ENCODE data around the gene PUM2.
"Not testable (repeated sequence)": the region's sequence is repeated elsewhere in the genome, so short reads cannot be mapped to it uniquely, and the experiment has no call there.

Gene PUM2

GRCh38 chr2:20378891-20379519 lies 28.4 kb upstream of the PUM2 start:
- in situ Hi-C loops (cut with MboI; ENCODE audit: low sequenced_read_pairs, unreplicated experiment): no loop called here
- DNase-seq (ENCODE audit: low spot score): peak; percentile 45
- peak; percentile 51 for TF ChIP-seq CTCF (IDR thresholded peaks at IDR 0.05; ENCODE audit: borderline replicate concordance, control extremely low read depth, extremely low read depth, insufficient read depth, missing control alignments)

- in situ Hi-C loops (cut with MboI; ENCODE audit: low sequenced_read_pairs, unreplicated experiment): no loop called here
- no peak for DNase-seq (ENCODE audit: low spot score)
- TF ChIP-seq CTCF (IDR thresholded peaks at IDR 0.05; ENCODE audit: borderline replicate concordance, control extremely low read depth, extremely low read depth, insufficient read depth, missing control alignments): no peak
Observed at GRCh38 chr2:20378341-20378740, 27.7 kb upstream of the PUM2 start.

DNA sequence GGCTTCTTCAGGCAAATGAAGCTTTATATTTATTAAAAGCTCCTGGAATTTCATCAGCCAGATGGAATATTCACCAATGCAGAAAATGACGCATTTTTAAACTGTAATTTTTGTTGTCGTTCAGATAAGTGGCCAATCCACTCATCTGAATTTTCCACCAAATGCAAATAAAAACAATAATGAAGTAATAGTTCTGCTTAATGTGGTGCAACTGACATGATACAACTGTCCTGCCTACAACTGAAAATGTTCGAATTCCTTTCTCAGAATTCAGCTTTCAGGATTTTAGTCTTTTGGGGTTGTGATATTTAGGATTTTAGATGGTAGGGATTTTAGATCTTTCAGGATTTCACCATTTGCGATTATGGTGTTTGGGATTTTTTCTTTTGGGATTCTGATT lies 27.1 kb upstream of the PUM2 start:
- no peak for TF ChIP-seq CTCF (IDR thresholded peaks at IDR 0.05; ENCODE audit: borderline replicate concordance, control extremely low read depth, extremely low read depth, insufficient read depth, missing control alignments)
- in situ Hi-C loops (cut with MboI; ENCODE audit: low sequenced_read_pairs, unreplicated experiment): no loop called here
- DNase-seq (ENCODE audit: low spot score): no peak

DNA sequence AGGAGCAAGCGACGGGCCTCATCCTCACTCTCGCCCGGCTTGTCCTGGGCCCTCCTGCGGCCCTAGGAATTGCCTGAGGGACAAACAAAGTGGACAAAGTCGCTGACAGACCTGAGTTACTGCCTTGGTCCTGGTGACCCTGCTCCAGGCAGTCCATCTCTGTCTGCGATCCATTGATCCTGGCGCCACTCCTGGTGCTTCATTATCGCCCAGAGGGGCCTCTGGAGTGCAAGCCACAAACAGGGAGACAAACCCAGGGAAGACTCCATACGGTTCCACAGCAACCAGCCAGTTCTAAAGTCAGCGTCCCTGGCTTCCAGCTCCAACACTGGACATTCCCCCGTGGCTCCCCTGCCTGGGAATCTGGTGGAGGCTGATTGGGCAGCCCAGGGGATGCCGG lies 24.3 kb upstream of the PUM2 start:
- DNase-seq (ENCODE audit: low spot score); in situ Hi-C loops (cut with MboI; ENCODE audit: low sequenced_read_pairs, unreplicated experiment): not testable (repeated sequence)

DNA sequence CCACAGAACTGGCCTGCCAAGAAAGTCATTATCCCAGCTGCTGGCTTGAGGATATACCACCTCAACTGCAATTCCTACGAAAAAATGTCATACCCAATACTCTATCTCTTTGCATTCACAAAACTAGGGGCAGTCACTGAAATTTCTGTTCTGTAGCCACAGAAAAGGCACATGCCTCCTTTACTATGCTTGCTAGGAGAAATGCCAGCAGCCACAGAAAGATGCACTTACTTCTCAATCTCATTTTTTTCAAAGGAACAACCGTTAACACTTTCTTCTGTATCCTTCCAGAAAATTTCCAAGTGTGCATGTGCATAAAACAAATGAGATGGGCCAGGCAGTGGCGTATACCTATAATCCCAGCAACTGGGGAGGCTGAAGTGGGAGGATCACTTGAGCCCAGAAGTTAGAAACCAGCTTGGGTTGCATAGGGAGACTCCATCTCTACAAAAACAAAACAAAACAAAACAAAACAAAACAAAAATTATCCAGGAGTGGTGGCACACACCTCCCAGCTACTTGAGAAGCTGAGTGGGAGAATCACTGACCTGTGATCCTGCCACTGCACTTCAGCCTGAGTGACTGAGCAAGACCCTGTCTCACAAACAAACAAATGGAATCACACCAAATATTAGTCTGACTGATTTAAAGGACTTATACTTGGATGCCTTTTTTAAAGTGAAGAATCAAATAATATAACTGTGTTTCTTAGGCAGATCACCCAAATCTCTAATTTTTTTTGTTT lies 22.4 kb upstream of the PUM2 start:
- DNase-seq (ENCODE audit: low spot score): no peak
- in situ Hi-C loops (cut with MboI; ENCODE audit: low sequenced_read_pairs, unreplicated experiment): no loop called here
- TF ChIP-seq CTCF (IDR thresholded peaks at IDR 0.05; ENCODE audit: borderline replicate concordance, control extremely low read depth, extremely low read depth, insufficient read depth, missing control alignments): no peak

- in situ Hi-C loops (cut with MboI; ENCODE audit: low sequenced_read_pairs, unreplicated experiment): no loop called here
- no peak for TF ChIP-seq CTCF (IDR thresholded peaks at IDR 0.05; ENCODE audit: borderline replicate concordance, control extremely low read depth, extremely low read depth, insufficient read depth, missing control alignments)
- no peak for DNase-seq (ENCODE audit: low spot score)
Observed at GRCh38 chr2:20371323-20372025, 20.8 kb upstream of the PUM2 start.

DNA sequence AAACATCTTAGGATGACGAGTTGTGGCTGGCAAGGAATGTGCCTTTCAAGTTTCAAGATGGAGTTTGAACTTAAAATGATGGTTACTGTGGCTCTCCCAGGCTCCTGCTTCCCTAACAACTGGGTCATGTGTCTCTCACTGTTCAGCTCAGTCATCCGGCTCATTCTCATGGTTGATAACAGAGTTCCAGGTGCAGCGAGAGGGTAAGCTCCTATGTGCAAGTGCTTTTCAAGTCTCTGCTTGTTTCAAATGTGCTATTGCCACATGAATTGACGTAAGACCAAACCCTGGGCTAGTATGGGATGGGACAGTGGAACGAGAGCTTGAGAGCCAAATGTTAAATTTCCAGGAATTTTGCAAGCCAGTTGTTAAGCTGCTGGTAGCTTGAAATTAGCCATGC lies 19.5 kb upstream of the PUM2 start:
- in situ Hi-C loops (cut with MboI; ENCODE audit: low sequenced_read_pairs, unreplicated experiment): no loop called here
- no peak for TF ChIP-seq CTCF (IDR thresholded peaks at IDR 0.05; ENCODE audit: borderline replicate concordance, control extremely low read depth, extremely low read depth, insufficient read depth, missing control alignments)
- DNase-seq (ENCODE audit: low spot score): no peak

Data from GM13976 (cell line).